ENCODE results near the gene COL6A2.
"Not testable (repeated sequence)": the region's sequence is repeated elsewhere in the genome, so short reads cannot be mapped to it uniquely, and the experiment has no call there.

The COL6A2 gene

GRCh38 chr21:46173573-46173972, 75.7 kb downstream of the COL6A2 start:
- peaks cover 0 to 2% (median 0%) of the 10 kb centered on the region in 5 donors for H3K4me1 ChIP-seq (ENCODE audit: control insufficient read depth in 5 of 5, insufficient read depth in 5 of 5, low read length in 5 of 5)
- no peak overlapping the region for H3K4me3 ChIP-seq (ENCODE audit: low read depth in 1 of 5, low read length in 5 of 5)
- no peaks in the 10 kb centered on the region for H3K27me3 ChIP-seq (ENCODE audit: control insufficient read depth in 5 of 5, insufficient read depth in 4 of 5, low read length in 5 of 5)
- no peaks in the 10 kb centered on the region for H3K36me3 ChIP-seq (ENCODE audit: control insufficient read depth in 5 of 5, insufficient read depth in 5 of 5, low read length in 5 of 5)
- peaks cover 0 to 12% (median 2%) of the 10 kb centered on the region in 5 donors for H3K9me3 ChIP-seq (ENCODE audit: control insufficient read depth in 5 of 5, low read length in 5 of 5)
- H3K27ac ChIP-seq (ENCODE audit: low read depth, low read length), result no peak overlapping the region
- no peak overlapping the region for H3K9ac ChIP-seq (ENCODE audit: low read length in 5 of 5)

- H3K9me3 ChIP-seq (ENCODE audit: control insufficient read depth in 5 of 5, low read length in 5 of 5), result peaks cover 0 to 12% (median 2%) of the 10 kb centered on the region in 5 donors
- not testable (repeated sequence) for H3K4me1 ChIP-seq (ENCODE audit: control insufficient read depth in 5 of 5, insufficient read depth in 5 of 5, low read length in 5 of 5); H3K27ac ChIP-seq (ENCODE audit: low read depth, low read length); H3K4me3 ChIP-seq (ENCODE audit: low read depth in 1 of 5, low read length in 5 of 5); H3K36me3 ChIP-seq (ENCODE audit: control insufficient read depth in 5 of 5, insufficient read depth in 5 of 5, low read length in 5 of 5); H3K9ac ChIP-seq (ENCODE audit: low read length in 5 of 5); H3K27me3 ChIP-seq (ENCODE audit: control insufficient read depth in 5 of 5, insufficient read depth in 4 of 5, low read length in 5 of 5)
Observed at GRCh38 chr21:46176443-46177129, 78.7 kb downstream of the COL6A2 start.

GRCh38 chr21:46178961-46179360, 81.0 kb downstream of the COL6A2 start:
- Histone ChIP-seq H3K27me3 (ENCODE audit: control insufficient read depth in 5 of 5, insufficient read depth in 4 of 5, low read length in 5 of 5) (peaks cover 0 to 8% (median 5%) of the 10 kb centered on the region in 5 donors), H3K9me3 (ENCODE audit: control insufficient read depth in 5 of 5, low read length in 5 of 5) (peaks cover 0 to 6% (median 2%) of the 10 kb centered on the region in 5 donors), H3K4me3 (ENCODE audit: low read depth in 1 of 5, low read length in 5 of 5) (no peak overlapping the region), H3K9ac (ENCODE audit: low read length in 5 of 5) (no peak overlapping the region), H3K27ac (ENCODE audit: low read depth, low read length) (no peak overlapping the region), H3K36me3 (ENCODE audit: control insufficient read depth in 5 of 5, insufficient read depth in 5 of 5, low read length in 5 of 5) (peaks cover 0 to 4% (median 0%) of the 10 kb centered on the region in 5 donors), H3K4me1 (ENCODE audit: control insufficient read depth in 5 of 5, insufficient read depth in 5 of 5, low read length in 5 of 5) (peaks cover 0 to 9% (median 5%) of the 10 kb centered on the region in 5 donors)
